GM21528 (cell line): ENCODE results near the gene KRT35.

Source experiments
- ATAC-seq: cut with Tn5 transposase; IDR thresholded peaks from one replicate; pipeline ENCODE4 v1.9.1; 2021; ENCODE audit warnings: mild to moderate bottlenecking, moderate library complexity; ENCODE audit not compliant: unreplicated experiment, low FRiP score

The KRT35 gene

GRCh38 chr17:41428591-41429291, 52.2 kb downstream of the KRT35 start:
- ATAC-seq: no peak
